OCI-LY1 (cell line): ENCODE data around the gene SH3BGRL2.

Source experiments
- EZH2 ChIP-seq: fragments of 200-600 bp; sonication (generic), shearing (Covaris generic); IDR thresholded peaks from 2 replicates; pipeline ENCODE4 v1.8.0; 2017; ENCODE audit warnings: borderline replicate concordance, mixed run types, mild to moderate bottlenecking, antibody characterized with exemption, low read length, moderate library complexity, mixed read lengths
- TF ChIP-seq, protein P1 (sequence below): fragments of 200-600 bp; sonication (generic), shearing (Covaris generic); IDR thresholded peaks from 2 replicates; pipeline ENCODE4 v1.5.1; 2017; ENCODE audit warnings: mild to moderate bottlenecking, antibody characterized with exemption, low read length, moderate library complexity, mixed read lengths

DNA sequence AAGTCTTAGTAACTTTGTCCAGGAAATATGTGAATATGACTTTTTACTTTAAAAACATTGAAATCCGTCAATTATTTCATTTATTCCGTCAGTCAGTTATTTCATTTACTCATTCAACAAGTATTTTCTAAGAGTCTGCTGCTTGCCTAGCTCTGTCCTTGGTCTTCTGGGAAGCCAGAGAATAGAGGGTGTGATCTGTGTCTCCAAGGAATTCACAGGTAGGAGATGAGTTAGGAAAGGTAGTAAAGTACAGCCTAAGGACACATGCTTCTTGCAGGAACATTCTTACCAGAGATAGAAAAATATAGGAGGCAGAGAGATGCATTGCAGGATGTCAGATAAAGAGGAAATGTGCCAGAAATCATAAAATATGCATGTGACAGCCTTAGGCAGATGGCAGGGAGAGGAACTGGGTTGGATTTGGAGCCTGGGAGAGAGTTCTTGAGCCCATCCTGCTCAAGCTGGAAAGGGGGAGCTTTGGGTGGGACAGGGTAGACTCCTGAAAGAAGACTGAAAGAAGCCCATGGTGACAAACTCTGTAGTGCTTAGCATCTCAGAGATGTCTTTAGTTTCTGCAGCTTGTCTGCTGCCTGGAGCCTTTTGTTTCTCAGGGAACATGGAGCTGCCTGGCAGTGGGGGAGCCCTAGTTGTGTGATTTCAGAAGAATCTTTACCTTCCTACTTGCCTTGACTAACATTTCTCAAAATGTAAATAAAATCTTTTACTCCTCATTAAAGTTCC, 3.5 kb downstream of the SH3BGRL2 start:
- TF ChIP-seq, protein P1, sequence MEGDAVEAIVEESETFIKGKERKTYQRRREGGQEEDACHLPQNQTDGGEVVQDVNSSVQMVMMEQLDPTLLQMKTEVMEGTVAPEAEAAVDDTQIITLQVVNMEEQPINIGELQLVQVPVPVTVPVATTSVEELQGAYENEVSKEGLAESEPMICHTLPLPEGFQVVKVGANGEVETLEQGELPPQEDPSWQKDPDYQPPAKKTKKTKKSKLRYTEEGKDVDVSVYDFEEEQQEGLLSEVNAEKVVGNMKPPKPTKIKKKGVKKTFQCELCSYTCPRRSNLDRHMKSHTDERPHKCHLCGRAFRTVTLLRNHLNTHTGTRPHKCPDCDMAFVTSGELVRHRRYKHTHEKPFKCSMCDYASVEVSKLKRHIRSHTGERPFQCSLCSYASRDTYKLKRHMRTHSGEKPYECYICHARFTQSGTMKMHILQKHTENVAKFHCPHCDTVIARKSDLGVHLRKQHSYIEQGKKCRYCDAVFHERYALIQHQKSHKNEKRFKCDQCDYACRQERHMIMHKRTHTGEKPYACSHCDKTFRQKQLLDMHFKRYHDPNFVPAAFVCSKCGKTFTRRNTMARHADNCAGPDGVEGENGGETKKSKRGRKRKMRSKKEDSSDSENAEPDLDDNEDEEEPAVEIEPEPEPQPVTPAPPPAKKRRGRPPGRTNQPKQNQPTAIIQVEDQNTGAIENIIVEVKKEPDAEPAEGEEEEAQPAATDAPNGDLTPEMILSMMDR: no peak
- no peak for TF ChIP-seq EZH2
